Pancreas (tissue), 10 donors: Measurements from ENCODE around the gene MYMX. TPM values are rescaled to one million over a fixed set of nuclear protein-coding genes. Genes with fewer than 3 reads are reported as not detected.
"Not testable (repeated sequence)": the region's sequence is repeated elsewhere in the genome, so short reads cannot be mapped to it uniquely, and the experiment has no call there.

ENCODE experiments used
- ATAC-seq, 4 donors: fragments of 200-7000 bp; cut with Tn5 transposase; one replicate each; pipeline versions ENCODE4 v1.8.0 to v1.9.1; 2020; ENCODE audit warnings: mild to moderate bottlenecking in 4 of 4, moderate library complexity in 4 of 4
- DNase-seq, 6 donors: peaks; one replicate each; pipeline ENCODE4 v3.0.0-alpha.2; 2020
- FAIRE-seq: peaks from 2 replicates; lab custom pipeline; 2012; peaks lifted over from hg19 to GRCh38; lab: Jason Lieb, UNC
- H3K27ac ChIP-seq, 4 donors: fragments of 200-600 bp; sonication (generic); 1 replicate in 3 of 4; 2 replicates in 1 of 4; pipeline versions ENCODE4 v1.5.0 to v1.8.0; 2020
- H3K27me3 ChIP-seq, 4 donors: fragments of 200-600 bp; one replicate each; pipeline ENCODE4 v1.8.0; 2021
- H3K36me3 ChIP-seq, 3 donors: fragments of 200-600 bp; sonication (generic) in 1 of 3; one replicate each; pipeline versions ENCODE4 v1.5.0 to v1.8.0; 2020 to 2021
- H3K4me1 ChIP-seq, 3 donors: fragments of 200-600 bp; one replicate each; pipeline ENCODE4 v1.8.0; 2021
- H3K4me3 ChIP-seq, 4 donors: fragments of 200-600 bp; sonication (generic) in 2 of 4; one replicate each; pipeline versions ENCODE4 v1.5.0 to v1.8.0; 2020 to 2021
- H3K9me3 ChIP-seq, 4 donors: fragments of 200-600 bp; one replicate each; pipeline ENCODE4 v1.8.0; 2021
- CTCF ChIP-seq, 4 donors: fragments of 200-600 bp; sonication (generic) in 3 of 4; IDR thresholded peaks; one replicate each; pipeline versions ENCODE4 v1.5.0 to v1.8.0; 2021; ENCODE audit warnings: antibody characterized with exemption in 4 of 4
- WGBS, 2 donors: extraction: QIAGEN DNeasy Blood & Tissue Kit; methylation state at CpG; one replicate each; pipeline ENCODE4 v1.1.7; 2013; 5-methylcytosine and 5-hydroxymethylcytosine counted together
- intact Hi-C, 3 donors: fragments of 100-400 bp; cut with DNase I; formaldehyde crosslinking; loops; one replicate each; pipeline versions ENCODE4 v1.11.1 to v1.14.2; 2022
- polyA plus RNA-seq, 2 donors: library from polyadenylated mRNA; stranded (reverse); fragments of 200-250 nt; gene quantifications; one replicate each; pipeline ENCODE4 v1.2.3, GENCODE V29; 2013
- total RNA-seq, 6 donors: library from RNA; stranded (reverse); fragmentation: NEBNext Ultra II Directional in 4 of 6; extraction: Animal tissue kit (Norgen Biotek cat#: 25700) in 4 of 6; gene quantifications; one replicate each; pipeline versions ENCODE4 v1.2.1 to v1.2.4, GENCODE V29; 2021 to 2023
- donor health status: healthy with polysubstance abuse.
- donor health status: DM: no; HTN: no; CAD: no; lungs with moderate emphysema.
- donor health status: DM: no; HTN: no; CAD: no.
- donor health status: control.
- donor health status: control.
- donor health status: Bipolar disorder and iron deficiency.
- donor health status: DM: yes; HTN: yes; CAD: no.
- donor health status: DM: no; HTN: no; CAD: no.
- donor health status: DM: no; HTN: no; CAD: no.
- donor health status: DM: yes; HTN: yes; CAD: no.

The MYMX gene
- total and polyA plus RNA-seq, 8 donors: 0.34 to 4.3 (median 1.7) TPM

GRCh38 chr6:44180406-44180805, 36.3 kb upstream of the MYMX start:
- no peak for TF ChIP-seq CTCF (IDR thresholded peaks at IDR 0.05)
- 88 to 98% methylated on average over 4 of the region's 4 CpGs for WGBS, 2 donors
- intact Hi-C loops: no loop called here
- no peaks in the 10 kb centered on the region for H3K27me3 ChIP-seq
- FAIRE-seq: no peak
- DNase-seq: no peak
- H3K9me3 ChIP-seq: no peaks in the 10 kb centered on the region
- H3K36me3 ChIP-seq: no peaks in the 10 kb centered on the region
- no peak overlapping the region for H3K27ac ChIP-seq
- no peak overlapping the region for H3K4me3 ChIP-seq
- H3K4me1 ChIP-seq: no peaks in the 10 kb centered on the region
- no peak for ATAC-seq

GRCh38 chr6:44180886-44181285, 35.8 kb upstream of the MYMX start:
- Histone ChIP-seq H3K36me3 (no peaks in the 10 kb centered on the region), H3K27ac (no peak overlapping the region), H3K27me3 (no peaks in the 10 kb centered on the region), H3K9me3 (no peaks in the 10 kb centered on the region), H3K4me3 (no peak overlapping the region), H3K4me1 (no peaks in the 10 kb centered on the region)
- DNase-seq (no peak), ATAC-seq (no peak), FAIRE-seq (no peak)
- TF ChIP-seq CTCF (IDR thresholded peaks at IDR 0.05): no peak
- WGBS, 2 donors: 93 to 96% methylated on average over 4 of the region's 4 CpGs
- intact Hi-C loops: no loop called here

- H3K4me3 ChIP-seq, H3K27ac ChIP-seq, ATAC-seq, H3K27me3 ChIP-seq, H3K4me1 ChIP-seq, intact Hi-C loops, DNase-seq, FAIRE-seq, H3K9me3 ChIP-seq, H3K36me3 ChIP-seq: not testable (repeated sequence)
Observed at GRCh38 chr6:44181784-44182183, 34.9 kb upstream of the MYMX start.

GRCh38 chr6:44182911-44183390, 33.8 kb upstream of the MYMX start:
- no peak for ATAC-seq
- intact Hi-C loops: no loop called here

GRCh38 chr6:44183783-44184182, 32.9 kb upstream of the MYMX start:
- FAIRE-seq: no peak
- intact Hi-C loops: no loop called here
- no peaks in the 10 kb centered on the region for H3K27me3 ChIP-seq
- H3K36me3 ChIP-seq: no peaks in the 10 kb centered on the region
- no peak for TF ChIP-seq CTCF (IDR thresholded peaks at IDR 0.05)
- no peaks in the 10 kb centered on the region for H3K9me3 ChIP-seq
- no peak overlapping the region for H3K4me3 ChIP-seq
- ATAC-seq: no peak
- DNase-seq: no peak
- no peaks in the 10 kb centered on the region for H3K4me1 ChIP-seq
- 67 to 76% methylated on average over 9 of the region's 9 CpGs for WGBS, 2 donors
- H3K27ac ChIP-seq: no peak overlapping the region

More at GRCh38 chr6:44182911-44183390, 33.8 kb upstream of the MYMX start:
- no peak overlapping the region for H3K4me3 ChIP-seq
- 82 to 95% methylated on average over 4 of the region's 4 CpGs for WGBS, 2 donors
- FAIRE-seq: no peak
- no peaks in the 10 kb centered on the region for H3K36me3 ChIP-seq
- no peak overlapping the region for H3K27ac ChIP-seq
- no peaks in the 10 kb centered on the region for H3K27me3 ChIP-seq
- TF ChIP-seq CTCF (IDR thresholded peaks at IDR 0.05): no peak
- no peaks in the 10 kb centered on the region for H3K9me3 ChIP-seq
- DNase-seq: no peak
- H3K4me1 ChIP-seq: no peaks in the 10 kb centered on the region

GRCh38 chr6:44185356-44185755, 31.4 kb upstream of the MYMX start:
- H3K4me1 ChIP-seq, H3K4me3 ChIP-seq, FAIRE-seq, ATAC-seq, H3K27me3 ChIP-seq, H3K36me3 ChIP-seq, DNase-seq, intact Hi-C loops, H3K27ac ChIP-seq, H3K9me3 ChIP-seq: not testable (repeated sequence)
- WGBS, 2 donors: 73 to 77% methylated on average over 7 of the region's 7 CpGs
